Smooth muscle cell (in vitro differentiated cells): Measurements from ENCODE around the gene TNPO2. TPM values are rescaled to one million over a fixed set of nuclear protein-coding genes. Genes with fewer than 3 reads are reported as not detected.

Experiments
- DNase-seq: peaks from one replicate; lab custom pipeline; 2025; ENCODE audit not compliant: unreplicated experiment; lab: John Stamatoyannopoulos, UW
- H2AFZ ChIP-seq: fragments of 200-600 bp; sonication (generic); 2 replicates; pipeline ENCODE4 v1.6.0; 2016; ENCODE audit warnings: antibody characterized with exemption, low read depth, mild to moderate bottlenecking
- H3F3A ChIP-seq: fragments of 200-600 bp; sonication (generic); 2 replicates; pipeline ENCODE4 v1.6.0; 2017; ENCODE audit warnings: antibody characterized with exemption, low read depth
- H3K27ac ChIP-seq: fragments of 200-600 bp; sonication (generic); 2 replicates; pipeline ENCODE4 v1.5.1; 2016; ENCODE audit warnings: low read depth, mild to moderate bottlenecking
- H3K27me3 ChIP-seq: fragments of 200-600 bp; sonication (generic); 2 replicates; pipeline ENCODE4 v1.6.1; 2016; ENCODE audit warnings: low read depth, mild to moderate bottlenecking
- H3K36me3 ChIP-seq: fragments of 200-600 bp; sonication (generic); 2 replicates; pipeline ENCODE4 v1.5.1; 2016; ENCODE audit warnings: low read depth
- H3K4me1 ChIP-seq: fragments of 200-600 bp; sonication (generic); 2 replicates; pipeline ENCODE4 v1.5.1; 2016; ENCODE audit warnings: low read depth
- H3K4me2 ChIP-seq: fragments of 200-600 bp; sonication (generic); 2 replicates; pipeline ENCODE4 v1.6.0; 2016; ENCODE audit warnings: mild to moderate bottlenecking
- H3K4me3 ChIP-seq: fragments of 200-600 bp; sonication (generic); 2 replicates; pipeline ENCODE4 v1.5.1; 2016; ENCODE audit warnings: mild to moderate bottlenecking
- H3K79me2 ChIP-seq: fragments of 200-600 bp; sonication (generic); 2 replicates; pipeline ENCODE4 v1.6.0; 2016; ENCODE audit warnings: low read depth, mild to moderate bottlenecking
- H3K9ac ChIP-seq: fragments of 200-600 bp; sonication (generic); 2 replicates; pipeline ENCODE4 v1.6.0; 2016; ENCODE audit warnings: low read depth
- H3K9me3 ChIP-seq: fragments of 200-600 bp; sonication (generic); replicated peaks from 2 replicates; pipeline ENCODE4 v1.5.1; 2016; ENCODE audit warnings: low read depth
- H4K20me1 ChIP-seq: fragments of 200-600 bp; sonication (generic); 2 replicates; pipeline ENCODE4 v1.6.0; 2016; ENCODE audit warnings: low read depth
- CTCF ChIP-seq: fragments of 200-600 bp; sonication (generic); IDR thresholded peaks from 2 replicates; pipeline ENCODE4 v1.5.1; 2017; ENCODE audit warnings: borderline replicate concordance, mild to moderate bottlenecking, antibody characterized with exemption; ENCODE audit not compliant: insufficient read depth, poor library complexity, severe bottlenecking
- WGBS: methylation state at CpG from one replicate; pipeline ENCODE4 v1.1.7; 2016; ENCODE audit warnings: low lambda C conversion rate; 5-methylcytosine and 5-hydroxymethylcytosine counted together
- polyA plus RNA-seq: library from polyadenylated mRNA; unstranded; fragments of >200 nt; fragmentation: Nextera tagmentation; extraction: Ambion mirVana; gene quantifications from 2 replicates; pipeline ENCODE4 v1.2.1, GENCODE V29; 2016
- total RNA-seq: library from RNA; depleted of rRNA; stranded (reverse); fragments of >200 nt; gene quantifications from 2 replicates; pipeline ENCODE4 v1.2.3, GENCODE V29; 2014

TNPO2 gene
- total and polyA plus RNA-seq, 2 experiments from 2014 or later, result 8.7 to 45.4 TPM

GRCh38 chr19:12695997-12696365, 27.8 kb downstream of the TNPO2 start:
- Histone ChIP-seq H3K4me3 (peak overlapping the region; percentile 90), H2AFZ (peak overlapping the region; percentile 98), H3K4me2 (peak overlapping the region; percentile 95), H3K9ac (peak overlapping the region; percentile 92), H3K4me1 (peaks cover 6% of the 10 kb centered on the region), H3K27ac (peak overlapping the region; percentile 94), H3K36me3 (no peaks in the 10 kb centered on the region), H3K27me3 (no peaks in the 10 kb centered on the region), H3K9me3 (no peaks in the 10 kb centered on the region), H4K20me1 (no peaks in the 10 kb centered on the region), H3K79me2 (no peaks in the 10 kb centered on the region), H3F3A (peaks cover 6% of the 10 kb centered on the region)
- TF ChIP-seq CTCF, result no peak
- DNase-seq, result no peak
- 11% methylated on average over 31 of the region's 36 CpGs for WGBS

GRCh38 chr19:12695514-12695913, 28.2 kb downstream of the TNPO2 start:
- Histone ChIP-seq H3K27ac (no peak overlapping the region), H3K9me3 (no peaks in the 10 kb centered on the region), H4K20me1 (no peaks in the 10 kb centered on the region), H3K79me2 (no peaks in the 10 kb centered on the region), H3K4me2 (peak overlapping the region; percentile 95), H2AFZ (no peak overlapping the region), H3K4me3 (peak overlapping the region; percentile 90), H3K27me3 (no peaks in the 10 kb centered on the region), H3K9ac (peak overlapping the region; percentile 92), H3F3A (peaks cover 6% of the 10 kb centered on the region), H3K36me3 (no peaks in the 10 kb centered on the region), H3K4me1 (peaks cover 6% of the 10 kb centered on the region)
- WGBS, result 93% methylated on average over 1 of the region's 1 CpG
- DNase-seq, result no peak
- TF ChIP-seq CTCF, result no peak

DNA sequence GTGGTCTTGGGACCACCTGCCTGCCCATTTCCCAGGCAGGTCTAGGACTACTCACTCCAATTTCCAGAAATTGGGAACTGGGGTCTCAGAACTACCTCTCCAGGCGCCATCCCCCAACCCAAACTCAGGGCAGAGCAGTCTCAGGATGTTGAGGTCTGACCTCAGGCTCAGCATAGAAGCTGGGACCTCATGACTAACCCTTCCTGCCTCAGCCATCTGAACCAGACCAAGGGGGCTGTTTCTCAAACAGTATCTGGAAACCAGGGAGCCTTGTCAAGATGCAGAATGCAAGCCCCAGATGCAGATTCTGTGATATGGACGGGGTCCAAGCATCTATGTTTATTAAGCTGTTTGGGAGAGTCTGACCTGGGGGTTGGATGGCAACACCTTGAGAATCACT, 28.6 kb downstream of the TNPO2 start:
- H4K20me1 ChIP-seq, result no peaks in the 10 kb centered on the region
- H3K4me1 ChIP-seq, result peaks cover 6% of the 10 kb centered on the region
- peaks cover 6% of the 10 kb centered on the region for H3F3A ChIP-seq
- peak overlapping the region; percentile 95 for H3K4me2 ChIP-seq
- H3K27ac ChIP-seq, result no peak overlapping the region
- H3K36me3 ChIP-seq, result no peaks in the 10 kb centered on the region
- no peak for DNase-seq
- peak overlapping the region; percentile 92 for H3K9ac ChIP-seq
- no peak overlapping the region for H3K4me3 ChIP-seq
- H3K79me2 ChIP-seq, result no peaks in the 10 kb centered on the region
- WGBS, result 76% methylated on average over 2 of the region's 2 CpGs
- no peaks in the 10 kb centered on the region for H3K27me3 ChIP-seq
- H3K9me3 ChIP-seq, result no peaks in the 10 kb centered on the region
- TF ChIP-seq CTCF, result no peak
- no peak overlapping the region for H2AFZ ChIP-seq

GRCh38 chr19:12694641-12695040, 29.1 kb downstream of the TNPO2 start:
- peaks cover 6% of the 10 kb centered on the region for H3F3A ChIP-seq
- H3K27ac ChIP-seq, result no peak overlapping the region
- no peak overlapping the region for H2AFZ ChIP-seq
- no peak overlapping the region for H3K9ac ChIP-seq
- no peaks in the 10 kb centered on the region for H3K9me3 ChIP-seq
- H3K36me3 ChIP-seq, result no peaks in the 10 kb centered on the region
- H3K27me3 ChIP-seq, result no peaks in the 10 kb centered on the region
- no peak for TF ChIP-seq CTCF
- WGBS, result 96% methylated on average over 16 of the region's 16 CpGs
- DNase-seq, result no peak
- no peak overlapping the region for H3K4me2 ChIP-seq
- no peaks in the 10 kb centered on the region for H4K20me1 ChIP-seq
- no peaks in the 10 kb centered on the region for H3K79me2 ChIP-seq
- peaks cover 6% of the 10 kb centered on the region for H3K4me1 ChIP-seq
- no peak overlapping the region for H3K4me3 ChIP-seq
